Forelimb muscle (tissue), 1 donor: ENCODE results near the gene BDKRB1. TPM values are rescaled to one million over a fixed set of nuclear protein-coding genes. Genes with fewer than 3 reads are reported as not detected.

Experiments
- DNase-seq: peaks from one replicate; pipeline ENCODE4 v3.0.0-alpha.2; 2013; ENCODE audit warnings: low read depth
- polyA plus RNA-seq: library from polyadenylated mRNA; unstranded; fragments of 120-200 nt; gene quantifications from one replicate; pipeline ENCODE4 v1.2.1, GENCODE V29; 2013; ENCODE audit not compliant: insufficient read length

BDKRB1 gene
- 0.65 TPM for polyA plus RNA-seq

- DNase-seq, result no peak
Observed at GRCh38 chr14:96255501-96256366, at the start of gene BDKRB1. Gene BDKRB1 (plus strand): TSS chr14:96256210. CDS start chr14:96263683, 7,473 bp downstream.

DNA sequence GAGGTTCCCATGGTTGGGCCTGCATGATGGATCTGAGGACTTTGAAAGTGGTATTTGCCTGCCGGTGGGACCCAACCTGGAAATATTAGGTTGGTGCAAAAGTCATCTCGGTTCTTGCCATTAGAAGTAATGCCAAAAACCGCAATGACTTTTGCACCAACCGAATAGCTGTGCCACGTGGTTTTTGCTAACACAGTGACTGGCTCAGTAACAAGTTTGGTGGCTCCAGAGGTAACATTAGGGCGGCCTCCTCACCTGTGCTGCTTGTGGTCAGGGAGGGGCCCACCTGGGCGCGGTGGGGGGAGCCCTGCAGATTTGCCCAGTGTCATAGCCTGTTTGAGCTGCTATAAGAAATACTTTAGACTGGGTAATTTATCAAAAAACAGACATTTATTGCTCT, 49.5 kb upstream of the BDKRB1 start:
- DNase-seq, result no peak

GRCh38 chr14:96207686-96208085, 48.3 kb upstream of the BDKRB1 start:
- no peak for DNase-seq

GRCh38 chr14:96208739-96209138, 47.3 kb upstream of the BDKRB1 start:
- DNase-seq, result no peak

GRCh38 chr14:96212140-96212539, 43.9 kb upstream of the BDKRB1 start:
- DNase-seq, result no peak

DNA sequence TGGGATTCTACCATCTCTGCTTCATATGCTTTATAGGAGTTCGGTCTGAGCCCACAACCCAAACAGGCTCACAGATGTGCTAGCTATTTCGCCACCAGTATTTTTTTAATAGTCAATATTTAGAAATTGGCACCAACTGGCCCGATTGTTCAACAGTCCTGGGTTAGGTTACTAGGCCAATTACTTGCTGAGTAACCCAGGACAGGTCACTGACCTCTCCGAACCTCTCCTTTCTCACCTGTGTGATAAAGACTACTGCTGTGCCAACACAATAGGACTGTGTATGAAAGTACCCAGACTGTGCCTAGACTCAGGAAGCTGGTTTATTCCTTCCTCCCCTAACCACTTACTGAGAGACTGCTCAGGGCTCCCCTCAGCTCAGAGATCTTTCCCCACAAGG, 43.1 kb upstream of the BDKRB1 start:
- DNase-seq, result no peak

GRCh38 chr14:96213871-96214465, 42.0 kb upstream of the BDKRB1 start:
- no peak for DNase-seq

GRCh38 chr14:96214793-96215192, 41.2 kb upstream of the BDKRB1 start:
- no peak for DNase-seq

DNA sequence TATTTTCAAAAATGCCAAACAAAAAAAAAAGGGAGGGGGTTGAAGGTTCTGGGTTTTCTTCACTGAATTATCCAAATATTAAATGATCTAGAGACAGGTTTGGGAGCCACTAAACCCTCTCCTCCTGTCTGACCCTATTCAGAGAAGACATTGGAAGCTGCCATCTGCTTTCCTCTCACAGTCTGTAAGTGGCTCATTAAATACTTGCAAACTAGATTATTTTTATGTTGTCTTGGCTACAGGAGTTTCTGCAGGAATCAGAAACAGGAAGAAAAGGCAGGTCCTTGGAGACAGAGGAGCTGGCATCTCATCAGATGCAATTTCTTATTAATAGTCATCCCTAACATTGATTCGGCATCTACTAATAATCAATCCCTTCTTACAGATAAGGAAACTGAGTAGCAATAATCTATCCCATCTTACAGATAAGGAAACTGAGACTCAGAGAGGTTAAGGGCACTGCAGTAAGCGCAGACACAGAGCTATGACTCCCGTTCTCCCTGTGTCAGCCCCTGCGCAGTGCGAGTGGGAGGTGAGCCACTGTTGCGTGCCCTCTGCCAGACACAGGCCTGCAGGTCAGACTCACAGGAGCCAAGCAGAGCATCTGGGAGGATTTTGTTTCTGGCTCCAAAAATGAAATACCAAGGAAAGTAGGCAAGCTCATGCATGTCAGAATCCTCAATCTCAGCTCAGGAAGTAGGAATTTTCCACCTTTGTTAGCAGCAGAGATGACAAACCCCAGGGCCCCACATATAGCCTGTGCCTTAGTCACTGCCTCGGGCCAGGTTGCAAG, 40.4 kb upstream of the BDKRB1 start:
- DNase-seq, result no peak

GRCh38 chr14:96216627-96217026, 39.4 kb upstream of the BDKRB1 start:
- no peak for DNase-seq

DNA sequence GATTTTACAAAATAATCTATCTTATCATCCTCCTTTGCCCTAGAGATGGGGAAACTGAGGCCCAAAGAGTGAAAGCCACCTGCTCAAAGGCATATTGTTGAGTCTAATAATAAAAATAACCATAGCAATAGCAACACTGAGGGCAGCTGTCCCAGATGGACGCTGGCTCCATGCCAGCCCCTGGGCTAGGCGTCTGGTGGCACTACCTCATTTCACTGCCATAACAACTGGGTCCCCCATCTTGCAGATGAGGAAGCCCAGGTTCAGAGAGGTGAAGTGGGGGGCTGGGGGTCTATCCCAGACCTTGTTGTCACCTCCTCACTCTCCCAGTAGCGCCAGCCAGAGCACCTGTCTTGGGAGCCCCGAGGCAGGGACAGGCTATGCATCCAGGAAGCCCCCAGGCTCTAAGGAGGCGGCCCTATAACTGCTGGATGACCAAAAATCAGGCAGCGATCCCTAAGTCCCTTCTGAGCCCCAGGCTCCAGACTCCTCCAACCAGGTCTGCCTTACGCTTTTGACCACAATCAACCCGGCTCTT, 38.6 kb upstream of the BDKRB1 start:
- DNase-seq, result no peak

DNA sequence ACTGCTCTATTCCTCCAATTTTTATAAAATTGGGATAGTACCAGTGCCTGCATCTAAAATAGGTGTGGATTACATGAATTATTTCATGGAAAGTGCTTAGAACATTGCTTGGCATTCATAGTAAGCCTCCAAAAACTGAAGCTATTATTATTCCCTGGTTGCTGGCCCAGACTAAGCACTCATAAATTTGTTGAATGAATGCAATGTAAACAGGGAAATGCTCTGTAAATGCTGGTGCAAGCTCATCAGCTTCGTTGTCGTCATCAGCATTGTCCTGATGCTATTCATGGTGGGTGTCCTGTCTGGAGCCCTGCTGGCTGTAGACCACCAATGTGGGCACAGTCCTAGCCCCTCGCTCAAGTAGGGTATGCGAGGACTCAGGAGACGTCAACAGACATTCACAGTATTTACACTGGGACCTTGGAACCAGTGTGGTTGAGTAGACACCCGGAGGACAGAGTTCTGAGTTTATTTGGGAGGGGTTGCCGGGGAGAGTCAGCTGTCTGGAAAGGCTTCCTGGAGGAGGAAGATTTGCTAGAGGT, 34.8 kb upstream of the BDKRB1 start:
- DNase-seq, result no peak

- no peak for DNase-seq
Observed at GRCh38 chr14:96221841-96222240, 34.2 kb upstream of the BDKRB1 start.

DNA sequence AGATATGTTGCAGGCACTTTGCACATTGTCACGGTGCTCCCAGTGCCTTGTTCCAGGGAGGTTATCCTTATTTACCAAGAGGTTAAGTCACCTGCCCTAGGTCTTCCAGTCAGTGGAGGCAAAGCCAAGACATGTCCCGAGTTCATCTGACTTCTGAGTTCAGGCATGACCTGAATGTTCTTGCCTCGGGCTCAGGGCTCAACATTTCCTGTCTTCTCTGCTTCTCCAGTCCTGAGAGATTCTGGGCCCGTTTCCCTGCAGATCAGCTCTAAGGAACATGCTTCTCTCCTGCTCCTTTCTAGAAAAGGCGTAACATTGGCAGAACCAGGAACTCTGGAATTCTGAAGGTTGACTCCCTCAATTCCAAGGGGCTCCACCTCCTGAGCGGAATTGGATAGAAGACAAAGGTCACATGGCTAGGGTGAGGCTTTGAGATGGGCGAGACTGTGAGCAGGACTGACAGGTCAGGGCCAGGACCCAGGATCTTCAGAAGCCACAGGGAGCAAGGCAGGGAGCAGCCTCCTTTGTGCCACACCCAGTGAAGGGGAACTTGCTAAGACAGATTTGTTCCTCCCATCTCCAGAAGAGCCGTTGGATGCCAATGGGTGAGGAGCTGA, 31.4 kb upstream of the BDKRB1 start:
- no peak for DNase-seq

GRCh38 chr14:96225213-96225612, 30.8 kb upstream of the BDKRB1 start:
- DNase-seq, result no peak

- no peak for DNase-seq
Observed at GRCh38 chr14:96225745-96226151, 30.3 kb upstream of the BDKRB1 start.

DNA sequence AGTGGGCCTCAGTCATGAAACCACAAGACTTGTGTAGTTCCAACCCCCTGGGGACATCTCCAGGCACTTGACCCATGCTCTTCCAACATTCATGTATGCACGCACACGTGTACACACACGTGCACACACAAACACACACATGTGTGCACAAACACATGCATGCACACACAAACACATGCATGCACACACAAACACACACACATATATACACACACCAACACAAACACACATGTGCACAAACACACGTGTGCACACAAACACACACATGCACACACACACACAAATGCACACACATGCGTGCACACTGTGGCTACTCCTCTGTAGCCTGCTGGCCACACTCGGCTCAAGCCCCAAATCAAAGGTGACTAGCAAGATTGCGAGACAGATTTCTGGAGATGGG, 28.6 kb upstream of the BDKRB1 start:
- DNase-seq, result no peak

GRCh38 chr14:96229315-96229714, 26.7 kb upstream of the BDKRB1 start:
- no peak for DNase-seq

GRCh38 chr14:96231056-96231455, 25.0 kb upstream of the BDKRB1 start:
- no peak for DNase-seq

DNA sequence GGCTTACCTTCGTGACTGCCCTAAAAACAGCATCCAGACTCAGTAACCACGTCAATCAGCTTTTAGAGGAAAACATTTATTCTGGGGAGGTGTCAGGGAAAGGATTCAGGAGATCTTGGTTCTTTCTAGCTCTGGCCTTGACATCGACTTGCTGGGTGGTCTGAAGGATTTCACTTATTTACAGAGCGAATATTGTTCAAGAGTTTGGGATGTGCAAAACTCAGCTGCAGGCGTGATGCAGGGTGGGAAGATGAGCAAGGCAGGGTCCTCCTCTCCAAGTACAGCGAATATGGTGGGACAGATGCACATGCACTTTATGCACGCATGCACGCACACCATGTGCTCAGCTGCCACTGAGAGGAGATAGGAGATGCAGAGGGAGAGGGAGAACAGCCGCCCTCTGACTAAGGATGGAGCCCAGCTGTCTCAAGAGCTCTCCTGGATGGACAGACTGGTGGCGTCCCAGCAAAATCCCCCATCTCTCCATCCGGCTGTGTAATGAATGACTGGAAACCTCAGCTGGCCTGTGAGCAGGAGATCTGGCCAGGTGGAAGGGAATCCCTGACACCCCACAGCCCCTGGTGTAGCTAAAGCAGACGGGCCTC, 24.4 kb upstream of the BDKRB1 start:
- no peak for DNase-seq

DNA sequence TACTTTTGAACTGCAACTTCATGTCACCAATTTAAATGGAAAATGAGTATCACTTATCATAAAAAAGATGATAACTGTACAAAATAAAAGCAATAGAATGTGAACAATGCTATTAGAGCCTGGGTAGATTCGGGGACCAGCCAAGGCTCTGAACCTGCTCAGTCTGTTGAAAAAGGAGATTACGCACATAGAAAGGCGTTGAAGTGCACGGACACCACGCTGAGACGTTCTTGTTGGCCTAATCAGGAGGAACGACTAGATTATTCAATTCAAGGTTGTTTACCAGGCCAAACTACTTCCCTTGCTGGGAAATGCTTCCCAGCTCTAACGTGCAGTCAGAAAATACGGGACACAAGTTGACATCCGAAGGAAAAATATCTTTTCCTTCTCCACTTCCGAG, 23.5 kb upstream of the BDKRB1 start:
- DNase-seq, result no peak
